Measurements from ENCODE around the gene UPF3A. TPM values are rescaled to one million over a fixed set of nuclear protein-coding genes. Genes with fewer than 3 reads are reported as not detected.

The UPF3A gene
- 73.1 and 73.8 TPM in 2 replicates for total RNA-seq (2013; cell fraction: nucleolus; rRNA removed)
- total RNA-seq (2014; rRNA removed), result 35.1 and 38.2 TPM in 2 replicates
- total RNA-seq (2014; rRNA removed; fragmentation: Illumina TruSeq; extraction: Trizol), result 43.5 TPM in 2 replicates
- total RNA-seq (2021), result 40.0 and 42.6 TPM in 2 replicates
- polyA plus RNA-seq (2011; ENCODE audit: low read depth), result 36.7 TPM
- 43.1 and 56.7 TPM in 2 replicates for polyA plus RNA-seq (2011; rRNA removed)
- 26.0 and 30.5 TPM in 2 replicates for polyA plus RNA-seq (2011; cell fraction: cytosol; rRNA removed)
- 50.5 and 71.9 TPM in 2 replicates for polyA plus RNA-seq (2011; cell fraction: nucleus; rRNA removed)
- 43.3 and 48.8 TPM in 2 replicates for polyA plus RNA-seq (2012)
- polyA plus RNA-seq (2014; fragmentation: Illumina TruSeq; extraction: Trizol), result 61.5 and 66.9 TPM in 2 replicates
- 10 to 100 TPM; 18.6 to 34.4 TPM for polyA plus RNA-seq (2014; fragmentation: Nextera tagmentation; extraction: Ambion mirVana)
- 47.7 and 58.6 TPM in 2 replicates for polyA plus RNA-seq (2014; rRNA removed)
- polyA plus RNA-seq (2016; fragmentation: Nextera tagmentation; extraction: Ambion mirVana), result 10 to 100 TPM; 46.4 to 51.8 TPM
- polyA minus RNA-seq (2011; rRNA and poly(A)+ RNA removed), result 12.1 and 12.2 TPM in 2 replicates
- 6.5 TPM in 2 replicates for polyA minus RNA-seq (2011; cell fraction: cytosol; rRNA and poly(A)+ RNA removed)
- polyA minus RNA-seq (2011; cell fraction: nucleus; rRNA and poly(A)+ RNA removed), result 15.5 and 27.9 TPM in 2 replicates
- percentile 78 among the genes with signal in this experiment for Bru-seq, nascent RNA
- BruChase-seq, experiment 1, labeled RNA remaining after a 6-hour chase, result percentile 89 among the genes with signal in this experiment
- percentile 88 among the genes with signal in this experiment for BruChase-seq, experiment 2, labeled RNA remaining after a 2-hour chase
- long read RNA-seq, experiment 1, partial matches to known transcripts, result 12 of 25 reads
- long read RNA-seq, experiment 1, other reads (novel, unspliced or antisense), result 11 of 25 reads
- long read RNA-seq, experiment 2, partial matches to known transcripts, result 22 of 36 reads
- long read RNA-seq, experiment 2, other reads (novel, unspliced or antisense), result 12 of 36 reads

- SMC1A ChIA-PET (ENCODE audit: uncharacterized antibody, unreplicated experiment), result interaction anchor here (0.8 to 2.5 kb wide), 4 partner anchors 10 to 58 kb away, joined by 3 to 27 read pairs (median 3); partner anchors contain the start of gene CHAMP1
- DNase-seq (ENCODE audit: low read depth, low spot score) (peak; percentile 62), FAIRE-seq (no peak), ATAC-seq (peak; percentile 84)
- Histone ChIP-seq H2AFZ (ENCODE audit: control insufficient read depth, low read depth, low read length) (peak within 1 kb of the TSS; percentile 98), H3K9me3 (replicated peaks; ENCODE audit: control insufficient read depth, insufficient read depth, low read length) (no peaks in the 10 kb centered on the region), H3K79me2 (ENCODE audit: control insufficient read depth, insufficient read depth, low read length) (peaks cover 29% of the 10 kb centered on the region), H3K4me3 (peak within 1 kb of the TSS; percentile 88), H3K4me2 (ENCODE audit: control insufficient read depth, insufficient read depth) (peak within 1 kb of the TSS; percentile 77), H3K9ac (ENCODE audit: control insufficient read depth, insufficient read depth, low read length) (peak within 1 kb of the TSS; percentile 94), H3K27ac (ENCODE audit: control insufficient read depth, insufficient read depth) (peak within 1 kb of the TSS; percentile 97), H3K4me1 (ENCODE audit: control insufficient read depth, insufficient read depth, low read length) (peaks cover 6% of the 10 kb centered on the region), H3K36me3 (ENCODE audit: control insufficient read depth in 2 of 2, insufficient read depth in 2 of 2, low read length in 1 of 2) (peaks cover 0 to 8% of the 10 kb centered on the region in 2 experiments), H4K20me1 (ENCODE audit: control insufficient read depth, insufficient read depth) (no peaks in the 10 kb centered on the region), H3K27me3 (replicated peaks in 1 of 2; ENCODE audit: control insufficient read depth in 2 of 2, insufficient read depth in 2 of 2, low read length in 1 of 2) (no peaks in the 10 kb centered on the region)
- BruUV-seq (replicated peaks), result no TSS peak
- CTCF ChIA-PET, result interaction anchor here (1.0 to 2.7 kb wide), 3 partner anchors 15 to 53 kb away, joined by 4 to 13 read pairs (median 6); no protein-coding TSS in a partner anchor
- intact Hi-C loops (cut with micrococcal nuclease; ENCODE audit: unreplicated experiment), result loop anchor here (1.0 to 2.0 kb wide), 2 partner anchors 32 to 47 kb away; partner anchors contain the start of gene CDC16
- POLR2A ChIA-PET, result interaction anchor here (0.8 to 4.0 kb wide), 7 partner anchors 18 to 1479 kb away, joined by 3 to 39 read pairs (median 4); partner anchors contain the start of gene CHAMP1
- WGBS (ENCODE audit: insufficient coverage, insufficient replicate concordance, low lambda C conversion rate, missing lambda C conversion rate), result 0% methylated on average over 19 of the region's 89 CpGs
- RAD21 ChIA-PET (ENCODE audit: unreplicated experiment), result interaction anchor here (1.1 to 3.5 kb wide), 5 partner anchors 31 to 61 kb away, joined by 3 to 24 read pairs (median 7); partner anchors contain the start of gene CHAMP1
- in situ Hi-C loops (cut with MboI), result no loop called here
- TF ChIP-seq MLLT1 (IDR thresholded peaks at IDR 0.05), result no peak
- peak; percentile 81 for TF ChIP-seq RUNX3 (IDR thresholded peaks at IDR 0.05; ENCODE audit: low read length)
- no peak for TF ChIP-seq SREBF1 (IDR thresholded peaks at IDR 0.05; ENCODE audit: low read length)
- no peak for TF ChIP-seq SPI1 (IDR thresholded peaks at IDR 0.05; ENCODE audit: borderline replicate concordance, insufficient read depth, low read depth, low read length)
- peak; percentile 85 for TF ChIP-seq PML (IDR thresholded peaks at IDR 0.05; ENCODE audit: low read length)
- TF ChIP-seq NR2F1 (conservative IDR thresholded peaks at IDR 0.05), result peak; percentile 100
- TF ChIP-seq SRF (IDR thresholded peaks at IDR 0.05; ENCODE audit: low read depth in 2 of 2, low read length in 2 of 2), result peak in 1 of 2 experiments; percentile 46; a peak in 1 of 4 replicates
- TF ChIP-seq YBX1 (IDR thresholded peaks at IDR 0.05), result no peak
- TF ChIP-seq ASH2L (IDR thresholded peaks at IDR 0.05; ENCODE audit: borderline replicate concordance, low read depth), result peak; percentile 57
- peak; percentile 95 for TF ChIP-seq GATAD2B (conservative IDR thresholded peaks at IDR 0.05; ENCODE audit: low read depth)
- peak; percentile 79 to 99 for TF ChIP-seq EGR1 (IDR thresholded peaks at IDR 0.05; ENCODE audit: borderline replicate concordance in 1 of 2, low read depth in 2 of 2, low read length in 2 of 2)
- TF ChIP-seq E2F4 (IDR thresholded peaks at IDR 0.05; ENCODE audit: low read depth, low read length), result no peak
- no peak for TF ChIP-seq PAX8 (IDR thresholded peaks at IDR 0.05)
- peak; percentile 97 for TF ChIP-seq POLR2A (IDR thresholded peaks at IDR 0.05; ENCODE audit: low read depth, low read length)
- TF ChIP-seq RB1 (IDR thresholded peaks at IDR 0.05; ENCODE audit: borderline replicate concordance), result peak; percentile 30; the same call in 1 of the 2 replicates
- peak; percentile 68; the same call in 1 of the 3 replicates for TF ChIP-seq POU2F2 (IDR thresholded peaks at IDR 0.05; ENCODE audit: borderline replicate concordance, low read depth, low read length)
- peak; percentile 72 for TF ChIP-seq BACH1 (IDR thresholded peaks at IDR 0.05; ENCODE audit: borderline replicate concordance)
- peak; percentile 48 for TF ChIP-seq IKZF1 (conservative IDR thresholded peaks at IDR 0.05)
- TF ChIP-seq POLR2AphosphoS2 (IDR thresholded peaks at IDR 0.05; ENCODE audit: low read depth, low read length), result peak; percentile 69; the same call in 1 of the 2 replicates
Measured at GRCh38 chr13:114281351-114282040, at the start of gene UPF3A. Gene UPF3A, plus strand, starts transcription at chr13:114281601. Its CDS starts 39 bp downstream, at chr13:114281640.

Measured in GM12878 (cell line).